ENCODE results near the gene FBXW9. TPM values are rescaled to one million over a fixed set of nuclear protein-coding genes. Genes with fewer than 3 reads are reported as not detected.

The FBXW9 gene
- total and polyA plus RNA-seq, 2 of the 13 experiments (the other 11 are each of a cell fraction or from before 2014, with no cell fraction given) = 5.7 to 6.1 TPM

- TF ChIP-seq ZNF501 (CRISPR knock-in tag; IDR thresholded peaks at IDR 0.05) = peak; percentile 91
- TF ChIP-seq SAFB2 (CRISPR knock-in tag; IDR thresholded peaks at IDR 0.05; ENCODE audit: borderline replicate concordance, low read depth) = no peak
- no peak for TF ChIP-seq ZNF674 (CRISPR knock-in tag; IDR thresholded peaks at IDR 0.05; ENCODE audit: low read depth)
- TF ChIP-seq ISX (CRISPR knock-in tag; conservative IDR thresholded peaks at IDR 0.05) = no peak; the same call in 1 of the 2 replicates
- TF ChIP-seq ZZZ3 (CRISPR knock-in tag; IDR thresholded peaks at IDR 0.05; ENCODE audit: borderline replicate concordance) = peak; percentile 62
- no peak for TF ChIP-seq SOX6 (IDR thresholded peaks at IDR 0.05)
- peak; percentile 68 for TF ChIP-seq SOX6 (CRISPR knock-in tag; IDR thresholded peaks at IDR 0.05)
- TF ChIP-seq ZNF850 (CRISPR knock-in tag; conservative IDR thresholded peaks at IDR 0.05) = 0 out of 2 replicates have a peak, but pooled peaks have one; percentile 41
- 0 out of 2 replicates have a peak, but pooled peaks have one; percentile 65 for TF ChIP-seq ZNF841 (CRISPR knock-in tag; IDR thresholded peaks at IDR 0.05; ENCODE audit: borderline replicate concordance)
- 0 out of 2 replicates have a peak, but pooled peaks have one; percentile 52 for TF ChIP-seq ZHX1 (CRISPR knock-in tag; IDR thresholded peaks at IDR 0.05; ENCODE audit: low read depth)
- no peak; the same call in 1 of the 2 replicates for TF ChIP-seq ERF (CRISPR knock-in tag; IDR thresholded peaks at IDR 0.05)
- TF ChIP-seq TCF12 (IDR thresholded peaks at IDR 0.05) = no peak
- no peak for TF ChIP-seq TCF12 (CRISPR knock-in tag; IDR thresholded peaks at IDR 0.05)
- TF ChIP-seq RBFOX2 (IDR thresholded peaks at IDR 0.05; ENCODE audit: low read depth, low read length) = peak; percentile 92
- TF ChIP-seq KDM5A (IDR thresholded peaks at IDR 0.05; ENCODE audit: borderline replicate concordance, low read length) = peak; percentile 92; the same call in 1 of the 2 replicates
- peak; percentile 79 for TF ChIP-seq NR2C2 (CRISPR knock-in tag; IDR thresholded peaks at IDR 0.05; ENCODE audit: borderline replicate concordance)
- TF ChIP-seq MED8 (CRISPR knock-in tag; IDR thresholded peaks at IDR 0.05; ENCODE audit: insufficient replicate concordance) = peak; percentile 9
- no peak for TF ChIP-seq ATRX (CRISPR knock-in tag; IDR thresholded peaks at IDR 0.05; ENCODE audit: borderline replicate concordance)
- no peak for TF ChIP-seq ZBTB34 (CRISPR knock-in tag; IDR thresholded peaks at IDR 0.05)
- peak; percentile 62 for TF ChIP-seq SRSF1 (optimal IDR thresholded peaks at IDR 0.05; ENCODE audit: low read depth, low read length)
- no peak for TF ChIP-seq ZKSCAN8 (CRISPR knock-in tag; IDR thresholded peaks at IDR 0.05; ENCODE audit: borderline replicate concordance)
- peak; percentile 36; the same call in 1 of the 2 replicates for TF ChIP-seq ELF3 (CRISPR knock-in tag; IDR thresholded peaks at IDR 0.05)
- TF ChIP-seq ZNF891 (CRISPR knock-in tag; IDR thresholded peaks at IDR 0.05) = peak; percentile 79; the same call in 1 of the 2 replicates
- TF ChIP-seq MLX (CRISPR knock-in tag; IDR thresholded peaks at IDR 0.05) = no peak
Observed at GRCh38 chr19:12681074-12681987, 15.1 kb downstream of the FBXW9 start, which contains the start of gene DHPS (continued).
